Breast epithelium (tissue), 3 donors: ENCODE data around the gene XAF1.

Source experiments
- POLR2A ChIP-seq: fragments of 450-650 bp; IDR thresholded peaks from one replicate; pipeline ENCODE4 v1.6.1; 2016; ENCODE audit warnings: antibody characterized with exemption, mild to moderate bottlenecking, moderate library complexity
- POLR2AphosphoS5 ChIP-seq, 3 donors: sonication (generic); formaldehyde crosslinking; IDR thresholded peaks; one replicate each; pipeline ENCODE4 v1.6.1; 2017; ENCODE audit warnings: antibody characterized with exemption in 3 of 3
- TF ChIP-seq, protein P1 (sequence below), 3 donors: fragments of 450-650 bp; IDR thresholded peaks; one replicate each; pipeline ENCODE4 v1.5.1; 2016 to 2017; ENCODE audit warnings: antibody characterized with exemption in 3 of 3, mild to moderate bottlenecking in 3 of 3, moderate library complexity in 3 of 3

DNA sequence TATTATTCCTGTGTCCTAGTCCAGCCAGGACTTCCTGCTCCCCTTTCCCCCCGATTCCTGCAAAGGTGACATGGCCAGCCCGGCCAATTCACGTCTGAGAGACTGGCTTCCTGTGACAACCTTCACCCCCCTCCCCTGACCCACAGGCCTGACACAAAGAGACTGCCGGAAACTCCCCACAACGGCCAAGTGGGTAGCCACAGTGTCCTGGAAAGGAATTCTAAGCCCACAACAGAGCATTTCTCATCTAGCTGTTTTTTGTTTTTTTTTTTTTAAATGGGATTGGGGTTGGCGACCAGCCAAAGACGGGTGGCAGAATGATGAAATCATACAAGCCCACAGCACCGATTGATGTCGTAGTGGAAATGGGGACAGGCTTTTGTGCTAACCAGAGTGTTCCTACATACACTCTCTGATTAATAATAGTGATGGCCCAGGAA lies 2.8 kb upstream of the XAF1 start:
- TF ChIP-seq, protein P1, sequence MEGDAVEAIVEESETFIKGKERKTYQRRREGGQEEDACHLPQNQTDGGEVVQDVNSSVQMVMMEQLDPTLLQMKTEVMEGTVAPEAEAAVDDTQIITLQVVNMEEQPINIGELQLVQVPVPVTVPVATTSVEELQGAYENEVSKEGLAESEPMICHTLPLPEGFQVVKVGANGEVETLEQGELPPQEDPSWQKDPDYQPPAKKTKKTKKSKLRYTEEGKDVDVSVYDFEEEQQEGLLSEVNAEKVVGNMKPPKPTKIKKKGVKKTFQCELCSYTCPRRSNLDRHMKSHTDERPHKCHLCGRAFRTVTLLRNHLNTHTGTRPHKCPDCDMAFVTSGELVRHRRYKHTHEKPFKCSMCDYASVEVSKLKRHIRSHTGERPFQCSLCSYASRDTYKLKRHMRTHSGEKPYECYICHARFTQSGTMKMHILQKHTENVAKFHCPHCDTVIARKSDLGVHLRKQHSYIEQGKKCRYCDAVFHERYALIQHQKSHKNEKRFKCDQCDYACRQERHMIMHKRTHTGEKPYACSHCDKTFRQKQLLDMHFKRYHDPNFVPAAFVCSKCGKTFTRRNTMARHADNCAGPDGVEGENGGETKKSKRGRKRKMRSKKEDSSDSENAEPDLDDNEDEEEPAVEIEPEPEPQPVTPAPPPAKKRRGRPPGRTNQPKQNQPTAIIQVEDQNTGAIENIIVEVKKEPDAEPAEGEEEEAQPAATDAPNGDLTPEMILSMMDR (IDR thresholded peaks at IDR 0.05): no peak
- TF ChIP-seq POLR2AphosphoS5 (IDR thresholded peaks at IDR 0.05) (peak; percentile 22 to 31 (median 28)), POLR2A (no peak)
